GM21390 (cell line): Measurements from ENCODE around the gene RASA3.

Experiments used
- ATAC-seq: cut with Tn5 transposase; IDR thresholded peaks from one replicate; pipeline ENCODE4 v1.9.1; 2021; ENCODE audit not compliant: unreplicated experiment

RASA3 gene

DNA sequence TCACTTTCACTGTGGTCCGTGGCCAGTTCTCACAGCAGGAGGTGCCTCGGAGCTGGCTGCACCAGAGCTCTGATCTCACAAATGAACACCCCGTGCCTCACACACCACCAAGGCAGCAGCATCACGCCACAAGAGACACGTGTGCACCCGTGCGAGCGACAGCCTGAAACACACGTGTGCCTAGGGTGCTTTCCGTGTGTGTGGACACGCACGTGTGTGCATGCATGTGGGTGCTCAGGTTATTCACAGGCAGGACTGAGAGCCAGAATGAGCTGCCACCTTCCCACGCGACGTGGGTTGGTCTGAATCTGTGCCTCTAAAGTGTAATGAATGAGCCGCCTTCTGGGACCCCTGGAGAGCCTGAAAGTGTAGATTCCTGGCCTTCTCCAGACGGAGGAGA lies 90.9 kb downstream of the RASA3 start:
- ATAC-seq: no peak

- no peak for ATAC-seq
These were observed 92.8 kb downstream of the RASA3 start for GRCh38 chr13:114039471-114040141.

DNA sequence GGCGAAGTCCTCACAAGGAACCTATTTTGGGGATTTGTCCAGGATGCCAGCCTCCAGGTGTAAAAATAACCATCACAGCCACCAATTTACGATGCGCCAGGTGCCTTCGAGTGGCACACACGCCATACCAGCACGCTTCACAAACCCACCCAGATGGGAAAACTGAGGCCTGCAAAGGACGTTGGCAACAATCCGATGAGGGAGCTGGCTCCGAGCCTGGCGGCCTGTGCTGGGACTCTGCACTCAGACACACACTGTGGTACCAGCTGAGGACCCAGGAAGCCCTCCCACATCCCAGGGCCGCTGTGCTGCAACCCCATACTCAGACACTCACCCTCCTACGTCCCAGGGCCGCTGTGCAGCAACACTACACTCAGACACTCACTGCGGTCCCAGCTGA lies 93.5 kb downstream of the RASA3 start:
- no peak for ATAC-seq

DNA sequence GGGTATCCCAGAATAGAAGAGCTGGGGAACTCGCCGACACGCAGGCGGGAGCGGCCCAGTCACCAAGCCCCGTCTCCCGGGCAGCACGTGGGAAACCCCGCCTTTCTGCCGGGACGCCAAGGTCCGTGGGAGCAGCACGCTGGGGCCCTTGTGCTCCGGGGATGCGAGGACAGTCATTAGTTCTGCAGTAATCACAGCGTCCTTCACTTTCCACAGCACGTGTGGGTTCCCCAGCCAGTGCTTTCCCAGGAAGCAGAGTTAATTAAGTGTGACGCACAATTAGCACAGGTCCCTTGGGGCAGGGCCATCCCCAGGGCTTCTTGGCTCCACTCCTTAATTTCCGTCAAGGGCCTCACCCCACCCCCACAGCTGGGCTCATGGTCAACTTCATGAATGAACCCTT lies 94.2 kb downstream of the RASA3 start:
- ATAC-seq: no peak

DNA sequence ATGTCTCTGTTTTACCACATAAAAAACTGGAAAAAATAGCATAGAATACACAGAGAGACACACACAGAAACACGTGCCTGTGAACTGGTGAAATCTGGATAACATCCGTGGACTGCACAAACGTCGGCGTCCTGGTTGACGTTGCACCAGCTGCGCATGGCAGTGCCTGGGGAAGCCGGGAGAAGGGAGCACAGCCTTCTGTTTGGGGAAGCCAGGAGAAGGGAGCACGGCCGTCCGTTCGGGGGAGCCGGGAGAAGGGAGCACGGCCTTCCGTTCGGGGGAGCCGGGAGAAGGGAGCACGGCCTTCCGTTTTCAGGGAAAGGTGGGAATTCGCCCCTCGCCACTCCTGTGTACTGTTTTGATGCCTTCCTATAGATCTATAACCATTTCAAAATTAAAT lies 94.7 kb downstream of the RASA3 start:
- ATAC-seq: no peak

DNA sequence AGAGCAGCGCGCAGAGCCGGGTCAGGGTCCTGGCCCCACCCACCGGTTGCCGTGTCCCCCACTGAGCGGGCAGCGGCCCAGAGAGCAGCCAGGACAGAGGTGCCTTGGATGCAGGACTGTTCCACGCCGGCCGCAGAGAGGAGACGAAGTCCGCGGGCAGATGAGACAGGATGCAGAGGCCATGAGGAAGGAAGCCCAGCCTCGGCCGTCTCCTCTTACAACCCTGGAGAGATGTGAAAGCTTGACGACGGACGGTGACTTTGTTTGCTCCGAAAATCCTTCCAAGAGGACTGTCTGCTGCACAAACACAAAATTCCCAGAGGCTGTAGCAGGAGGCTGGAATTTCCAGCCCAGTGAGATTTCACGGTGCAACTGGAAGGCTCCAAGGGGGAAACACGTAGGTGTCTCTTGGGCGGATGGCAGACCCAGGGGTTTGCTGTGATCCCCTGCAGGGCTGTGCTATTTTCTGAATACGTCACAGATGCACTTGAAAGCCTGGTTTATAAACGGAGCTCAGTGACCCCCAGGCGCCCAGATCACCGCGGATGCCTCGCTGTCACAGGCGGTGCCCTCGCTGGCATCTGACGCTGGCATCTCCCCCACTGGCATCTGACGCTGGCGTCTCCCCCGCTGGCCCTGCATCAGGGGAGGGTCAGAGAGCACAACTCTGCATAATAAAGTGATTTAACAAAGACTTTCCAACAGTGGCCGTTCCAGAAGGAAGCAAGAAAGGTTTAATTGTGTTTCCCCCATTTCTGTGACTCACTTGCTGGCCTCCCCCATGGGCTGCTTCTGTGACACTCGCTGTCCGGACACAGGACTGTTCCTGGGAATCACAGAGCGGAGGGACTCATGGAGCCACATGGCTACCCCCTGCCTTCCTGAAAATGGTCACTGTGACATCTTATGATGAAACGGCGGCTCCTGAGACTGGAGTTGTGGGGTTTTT lies 96.6 kb downstream of the RASA3 start:
- ATAC-seq: no peak

DNA sequence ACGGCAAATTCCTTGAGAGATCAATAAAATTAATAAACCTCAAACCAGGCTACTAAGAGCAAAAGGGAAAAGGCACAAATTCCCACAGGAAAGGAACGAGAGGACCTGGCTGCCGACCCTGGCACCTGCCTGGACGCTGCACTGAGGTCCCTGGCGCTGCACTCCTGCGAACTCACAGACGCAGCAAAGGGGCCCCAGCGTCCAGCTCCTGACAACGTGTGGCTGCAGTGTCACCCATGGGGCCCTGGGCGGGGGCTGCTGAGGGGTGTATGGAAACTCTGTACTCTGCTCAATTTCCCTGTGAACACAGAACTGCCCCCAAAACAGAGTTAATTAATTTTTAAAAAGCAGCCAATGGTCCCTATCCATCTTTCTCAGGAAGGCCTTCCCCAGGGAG lies 97.2 kb downstream of the RASA3 start:
- ATAC-seq: no peak

DNA sequence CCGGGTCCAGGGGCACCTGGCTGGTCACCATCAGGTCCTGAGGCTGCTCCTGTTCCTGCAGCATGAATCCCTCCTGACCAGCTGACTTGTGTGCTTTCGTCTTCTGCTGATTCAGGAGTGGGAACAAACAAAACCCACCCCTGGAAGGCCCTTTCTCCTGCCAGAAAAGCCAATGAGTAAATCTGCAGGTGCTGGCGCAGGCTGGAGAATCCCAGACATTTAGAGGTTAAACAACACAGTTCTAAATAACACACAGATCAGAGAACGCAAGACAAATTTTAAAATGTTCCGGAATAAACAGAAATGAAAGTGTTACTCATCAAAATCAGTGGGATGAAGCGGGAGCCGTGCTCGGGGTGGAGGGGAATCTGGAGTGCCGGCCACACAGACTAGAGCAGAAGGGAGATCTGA lies 97.9 kb downstream of the RASA3 start:
- no peak for ATAC-seq

DNA sequence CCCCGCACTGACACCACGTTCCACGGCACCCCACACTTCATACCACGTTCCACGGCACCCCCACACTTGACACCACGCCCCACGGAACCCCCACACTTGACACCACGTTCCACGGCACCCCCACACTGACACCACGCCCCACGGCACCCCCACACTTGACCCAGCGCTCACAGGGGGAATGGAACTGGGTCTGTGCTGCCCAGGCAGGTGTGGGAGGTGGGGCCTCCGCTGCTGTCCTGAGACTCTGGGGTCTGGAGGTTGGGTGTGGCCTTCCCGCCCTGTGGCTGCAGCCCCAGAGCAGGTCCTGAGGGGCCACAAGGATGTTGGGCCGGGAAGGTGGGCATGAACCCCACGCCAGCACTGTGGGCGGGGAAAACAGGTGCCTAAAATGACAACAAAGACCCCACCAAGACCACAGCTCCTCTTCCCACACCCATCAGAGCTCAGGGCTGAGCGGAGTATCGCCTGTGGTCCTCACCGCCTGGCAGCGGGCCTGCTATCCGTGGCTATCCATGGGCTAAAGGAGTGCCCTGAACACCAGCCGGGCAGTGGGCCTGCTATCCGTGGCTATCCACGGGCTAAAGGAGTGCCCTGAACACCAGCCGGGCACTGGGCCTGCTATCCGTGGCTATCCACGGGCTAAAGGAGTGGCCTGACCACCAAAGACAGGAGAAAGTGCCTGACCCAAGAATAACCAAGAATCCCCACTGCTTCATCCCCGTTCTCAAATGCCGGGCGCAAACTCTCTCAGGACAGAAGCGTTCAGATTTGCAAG lies 98.7 kb downstream of the RASA3 start:
- ATAC-seq: no peak

- no peak for ATAC-seq
These were observed 100.2 kb downstream of the RASA3 start for GRCh38 chr13:114032126-114032799.

DNA sequence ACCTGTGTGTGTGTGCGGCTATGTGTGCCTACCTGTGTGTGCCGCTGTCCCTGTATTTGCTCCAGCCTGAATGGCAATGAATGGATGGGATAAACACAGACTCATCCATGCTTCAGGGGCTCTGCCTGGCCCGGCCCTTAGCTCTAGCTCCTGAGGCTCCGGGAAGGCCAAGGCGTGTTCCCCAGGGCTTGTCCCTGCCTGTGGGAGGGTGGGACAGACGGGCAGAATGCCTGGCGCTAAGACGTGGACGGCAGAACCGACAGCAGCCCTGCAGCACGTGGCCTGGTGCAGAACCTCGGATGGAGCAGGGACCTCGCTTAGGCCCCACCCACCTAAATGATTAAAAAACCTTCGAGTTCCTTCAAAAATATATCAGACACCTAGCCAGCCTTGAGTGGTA lies 100.8 kb downstream of the RASA3 start:
- no peak for ATAC-seq

GRCh38 chr13:114030666-114031610 lies 101.5 kb downstream of the RASA3 start:
- no peak for ATAC-seq

DNA sequence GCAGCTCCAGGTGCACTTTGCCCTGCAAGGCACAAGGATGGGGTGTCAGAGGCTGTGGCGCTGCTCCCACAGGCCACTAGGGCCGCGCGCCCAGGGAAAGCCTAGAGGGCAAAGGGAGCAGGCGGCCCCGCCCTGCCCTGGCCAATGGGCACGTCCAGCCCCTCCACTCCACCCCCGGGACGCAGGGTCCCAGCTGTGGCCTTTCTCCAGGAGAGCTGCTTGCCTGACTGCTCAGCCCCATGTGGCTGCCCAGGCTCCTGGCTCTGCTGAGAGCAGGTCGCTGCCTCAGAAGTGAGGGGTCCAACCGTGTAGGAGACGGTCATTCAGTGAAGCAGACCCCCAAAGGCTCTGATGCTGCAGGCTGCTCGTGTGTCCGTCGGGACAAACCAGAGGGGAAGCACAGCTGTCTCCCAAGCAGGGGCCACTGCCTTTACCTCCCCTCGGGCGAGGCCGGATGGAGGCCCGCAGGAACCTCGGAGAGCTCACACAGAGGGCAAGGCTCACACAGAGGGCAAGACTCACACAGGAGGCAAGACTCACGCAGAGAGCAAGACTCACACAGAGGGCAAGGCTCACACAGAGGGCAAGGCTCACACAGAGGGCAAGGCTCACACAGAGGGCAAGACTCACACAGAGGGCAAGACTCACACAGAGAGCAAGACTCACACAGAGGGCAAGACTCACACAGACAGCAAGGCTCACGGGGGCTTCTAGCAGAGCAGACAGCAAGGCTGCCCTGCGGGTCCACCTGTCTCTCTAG lies 102.4 kb downstream of the RASA3 start:
- no peak for ATAC-seq

- no peak for ATAC-seq
These were observed 104.6 kb downstream of the RASA3 start for GRCh38 chr13:114027826-114028225.

GRCh38 chr13:114027046-114027715 lies 105.2 kb downstream of the RASA3 start:
- no peak for ATAC-seq

DNA sequence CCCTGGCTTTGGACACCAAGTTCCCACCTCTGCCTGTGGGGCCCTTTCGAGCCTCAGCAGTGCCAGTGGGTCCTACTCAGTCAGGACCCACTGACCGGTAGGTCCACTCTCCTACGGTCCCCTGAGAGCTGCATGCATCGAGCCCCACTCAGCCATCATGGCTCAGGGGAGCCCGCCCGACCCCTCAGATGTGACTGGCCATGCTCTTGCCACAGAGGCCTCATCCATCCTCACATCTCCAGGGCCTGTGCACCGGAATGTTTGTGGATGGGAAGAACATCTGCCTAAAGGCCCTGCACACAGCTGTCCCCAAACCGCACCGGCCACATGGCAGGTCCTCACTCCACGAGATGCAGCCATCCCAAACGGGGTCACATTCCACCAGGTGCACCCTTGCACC lies 105.9 kb downstream of the RASA3 start:
- no peak for ATAC-seq

DNA sequence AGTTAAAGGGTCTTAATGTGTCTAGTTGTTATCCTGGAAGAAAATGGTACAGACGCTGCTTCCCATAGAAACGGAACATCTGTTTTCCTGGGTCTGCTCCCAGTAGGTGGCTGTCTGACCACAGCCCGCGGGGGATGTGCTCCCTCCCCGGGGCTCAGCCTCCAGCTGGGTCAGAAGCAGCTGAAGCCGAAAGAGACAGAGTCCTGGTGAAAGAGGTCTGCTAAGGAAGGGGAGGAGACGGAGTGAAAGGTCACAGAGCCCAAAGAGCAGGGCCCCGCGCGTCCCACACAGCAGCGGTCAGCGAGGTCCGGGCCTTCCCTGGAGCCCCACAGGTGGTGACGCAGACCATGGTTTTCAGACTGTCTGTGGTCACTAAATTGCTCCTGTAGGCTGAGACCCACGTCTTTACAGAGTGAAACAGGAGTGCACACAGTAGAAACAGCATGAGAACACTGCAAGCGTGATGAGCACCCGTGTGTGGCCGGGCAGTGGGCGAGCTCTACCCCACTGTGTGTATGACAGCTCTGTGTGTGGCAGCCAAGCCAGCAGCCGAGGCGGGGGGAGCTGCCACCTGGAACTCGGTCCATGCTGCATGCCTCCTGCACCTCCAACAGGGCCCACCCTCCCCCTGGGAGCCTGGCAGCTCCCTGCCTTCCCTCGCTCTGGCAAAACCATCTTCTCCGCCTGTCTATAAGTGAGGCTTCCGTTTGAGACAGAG lies 106.5 kb downstream of the RASA3 start:
- ATAC-seq: no peak

GRCh38 chr13:114025405-114025713 lies 107.1 kb downstream of the RASA3 start:
- no peak for ATAC-seq
